Liver (tissue), 3 donors: ENCODE data around the gene TCF7L2.

Source experiments
- EGR1 ChIP-seq, 2 donors: IDR thresholded peaks; 2 replicates each; pipeline ENCODE4 v1.6.1; 2016 to 2018; ENCODE audit warnings: antibody characterized with exemption in 2 of 2, low read depth in 2 of 2
- FOXA1 ChIP-seq: IDR thresholded peaks from 2 replicates; pipeline ENCODE4 v1.6.1; 2016; ENCODE audit warnings: antibody characterized with exemption
- FOXA2 ChIP-seq: IDR thresholded peaks from 2 replicates; pipeline ENCODE4 v1.6.1; 2016; ENCODE audit warnings: antibody characterized with exemption
- GABPA ChIP-seq, 2 donors: IDR thresholded peaks in 1 of 2; conservative IDR thresholded peaks in 1 of 2; 2 replicates each; pipeline ENCODE4 v1.6.1; 2016; ENCODE audit warnings: antibody characterized with exemption in 2 of 2, mild to moderate bottlenecking in 1 of 2, moderate library complexity in 1 of 2
- JUND ChIP-seq, 2 donors: IDR thresholded peaks; 2 replicates each; pipeline ENCODE4 v1.6.1; 2016; ENCODE audit warnings: antibody characterized with exemption in 2 of 2
- RXRA ChIP-seq, 2 donors: IDR thresholded peaks; 2 replicates each; pipeline ENCODE4 v1.6.1; 2017 to 2018; ENCODE audit warnings: antibody characterized with exemption in 2 of 2, mild to moderate bottlenecking in 1 of 2
- SP1 ChIP-seq: IDR thresholded peaks from 2 replicates; pipeline ENCODE4 v1.6.1; 2018; ENCODE audit warnings: antibody characterized with exemption, mild to moderate bottlenecking
- TAF1 ChIP-seq: conservative IDR thresholded peaks from 2 replicates; pipeline ENCODE4 v1.6.1; 2016; ENCODE audit warnings: antibody characterized with exemption, mild to moderate bottlenecking
- YY1 ChIP-seq: IDR thresholded peaks from 2 replicates; pipeline ENCODE4 v1.6.1; 2016; ENCODE audit warnings: antibody characterized with exemption, mild to moderate bottlenecking
- TF ChIP-seq, protein P1 (sequence below): IDR thresholded peaks from 2 replicates; pipeline ENCODE4 v1.6.1; 2016; ENCODE audit warnings: antibody characterized with exemption
- TF ChIP-seq, protein P2 (sequence below): fragments of 150-350 bp; IDR thresholded peaks from 2 replicates; pipeline ENCODE4 v1.5.1; 2017; ENCODE audit warnings: improper control_type of control experiment, low read depth, low read length; ENCODE audit not compliant: missing input control
- TF ChIP-seq, protein P3 (sequence below): IDR thresholded peaks from 2 replicates; pipeline ENCODE4 v1.6.1; 2016; ENCODE audit warnings: antibody characterized with exemption, mild to moderate bottlenecking
- TF ChIP-seq, protein P4 (sequence below): IDR thresholded peaks from 2 replicates; pipeline ENCODE4 v1.6.1; 2016; ENCODE audit warnings: antibody characterized with exemption
- donor health status: healthy.
- donor health status: healthy.

DNA sequence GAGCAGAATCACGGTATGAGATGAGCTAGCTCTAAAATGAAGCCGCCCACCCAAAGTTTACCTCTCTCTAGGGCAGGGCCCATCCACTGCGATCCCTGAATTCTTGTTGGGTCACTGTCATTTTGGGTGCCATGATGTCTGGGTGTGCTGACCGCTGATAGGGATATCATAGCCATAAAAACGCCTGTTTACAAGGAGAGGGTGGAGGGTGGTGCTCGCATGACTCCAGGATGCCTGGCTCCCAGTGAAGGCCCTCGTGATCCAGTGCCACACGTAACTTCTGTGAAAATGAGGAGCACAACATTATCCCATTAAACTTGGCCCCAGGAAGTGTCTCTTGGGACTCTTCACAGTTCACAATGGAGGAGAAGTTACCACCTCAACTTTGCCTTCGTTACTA is 139.5 kb downstream of the TCF7L2 start:
- TF ChIP-seq, protein P1, sequence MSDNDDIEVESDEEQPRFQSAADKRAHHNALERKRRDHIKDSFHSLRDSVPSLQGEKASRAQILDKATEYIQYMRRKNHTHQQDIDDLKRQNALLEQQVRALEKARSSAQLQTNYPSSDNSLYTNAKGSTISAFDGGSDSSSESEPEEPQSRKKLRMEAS, result no peak
- TF ChIP-seq JUND (IDR thresholded peaks at IDR 0.05), result no peak
- TF ChIP-seq, protein P2, sequence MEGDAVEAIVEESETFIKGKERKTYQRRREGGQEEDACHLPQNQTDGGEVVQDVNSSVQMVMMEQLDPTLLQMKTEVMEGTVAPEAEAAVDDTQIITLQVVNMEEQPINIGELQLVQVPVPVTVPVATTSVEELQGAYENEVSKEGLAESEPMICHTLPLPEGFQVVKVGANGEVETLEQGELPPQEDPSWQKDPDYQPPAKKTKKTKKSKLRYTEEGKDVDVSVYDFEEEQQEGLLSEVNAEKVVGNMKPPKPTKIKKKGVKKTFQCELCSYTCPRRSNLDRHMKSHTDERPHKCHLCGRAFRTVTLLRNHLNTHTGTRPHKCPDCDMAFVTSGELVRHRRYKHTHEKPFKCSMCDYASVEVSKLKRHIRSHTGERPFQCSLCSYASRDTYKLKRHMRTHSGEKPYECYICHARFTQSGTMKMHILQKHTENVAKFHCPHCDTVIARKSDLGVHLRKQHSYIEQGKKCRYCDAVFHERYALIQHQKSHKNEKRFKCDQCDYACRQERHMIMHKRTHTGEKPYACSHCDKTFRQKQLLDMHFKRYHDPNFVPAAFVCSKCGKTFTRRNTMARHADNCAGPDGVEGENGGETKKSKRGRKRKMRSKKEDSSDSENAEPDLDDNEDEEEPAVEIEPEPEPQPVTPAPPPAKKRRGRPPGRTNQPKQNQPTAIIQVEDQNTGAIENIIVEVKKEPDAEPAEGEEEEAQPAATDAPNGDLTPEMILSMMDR, result no peak
- no peak for TF ChIP-seq FOXA1
- no peak for TF ChIP-seq TAF1
- no peak for TF ChIP-seq GABPA (IDR thresholded peaks at IDR 0.05 in 1 of 2, conservative IDR thresholded peaks at IDR 0.05 in 1 of 2)
- no peak for TF ChIP-seq SP1
- TF ChIP-seq, protein P3, sequence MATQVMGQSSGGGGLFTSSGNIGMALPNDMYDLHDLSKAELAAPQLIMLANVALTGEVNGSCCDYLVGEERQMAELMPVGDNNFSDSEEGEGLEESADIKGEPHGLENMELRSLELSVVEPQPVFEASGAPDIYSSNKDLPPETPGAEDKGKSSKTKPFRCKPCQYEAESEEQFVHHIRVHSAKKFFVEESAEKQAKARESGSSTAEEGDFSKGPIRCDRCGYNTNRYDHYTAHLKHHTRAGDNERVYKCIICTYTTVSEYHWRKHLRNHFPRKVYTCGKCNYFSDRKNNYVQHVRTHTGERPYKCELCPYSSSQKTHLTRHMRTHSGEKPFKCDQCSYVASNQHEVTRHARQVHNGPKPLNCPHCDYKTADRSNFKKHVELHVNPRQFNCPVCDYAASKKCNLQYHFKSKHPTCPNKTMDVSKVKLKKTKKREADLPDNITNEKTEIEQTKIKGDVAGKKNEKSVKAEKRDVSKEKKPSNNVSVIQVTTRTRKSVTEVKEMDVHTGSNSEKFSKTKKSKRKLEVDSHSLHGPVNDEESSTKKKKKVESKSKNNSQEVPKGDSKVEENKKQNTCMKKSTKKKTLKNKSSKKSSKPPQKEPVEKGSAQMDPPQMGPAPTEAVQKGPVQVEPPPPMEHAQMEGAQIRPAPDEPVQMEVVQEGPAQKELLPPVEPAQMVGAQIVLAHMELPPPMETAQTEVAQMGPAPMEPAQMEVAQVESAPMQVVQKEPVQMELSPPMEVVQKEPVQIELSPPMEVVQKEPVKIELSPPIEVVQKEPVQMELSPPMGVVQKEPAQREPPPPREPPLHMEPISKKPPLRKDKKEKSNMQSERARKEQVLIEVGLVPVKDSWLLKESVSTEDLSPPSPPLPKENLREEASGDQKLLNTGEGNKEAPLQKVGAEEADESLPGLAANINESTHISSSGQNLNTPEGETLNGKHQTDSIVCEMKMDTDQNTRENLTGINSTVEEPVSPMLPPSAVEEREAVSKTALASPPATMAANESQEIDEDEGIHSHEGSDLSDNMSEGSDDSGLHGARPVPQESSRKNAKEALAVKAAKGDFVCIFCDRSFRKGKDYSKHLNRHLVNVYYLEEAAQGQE, result no peak
- TF ChIP-seq FOXA2, result no peak
- TF ChIP-seq, protein P4, sequence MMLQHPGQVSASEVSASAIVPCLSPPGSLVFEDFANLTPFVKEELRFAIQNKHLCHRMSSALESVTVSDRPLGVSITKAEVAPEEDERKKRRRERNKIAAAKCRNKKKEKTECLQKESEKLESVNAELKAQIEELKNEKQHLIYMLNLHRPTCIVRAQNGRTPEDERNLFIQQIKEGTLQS, result no peak
- no peak for TF ChIP-seq EGR1 (IDR thresholded peaks at IDR 0.05; ENCODE audit: low read depth in 2 of 2)
- TF ChIP-seq RXRA (IDR thresholded peaks at IDR 0.05), result no peak
- no peak for TF ChIP-seq YY1
